Uterus (tissue), 4 donors: ENCODE measurements around the gene ATAD3B. TPM values are rescaled to one million over a fixed set of nuclear protein-coding genes. Genes with fewer than 3 reads are reported as not detected.

ENCODE experiments used
- DNase-seq, 2 donors: peaks; one replicate each; pipeline ENCODE4 v3.0.0-alpha.2; 2019 to 2020
- H3K27ac ChIP-seq, 2 donors: fragments of 200-600 bp; sonication (generic); 1 replicate in 1 of 2; 2 replicates in 1 of 2; pipeline ENCODE4 v1.5.1; 2016 to 2018
- H3K27me3 ChIP-seq, 2 donors: fragments of 200-600 bp; sonication (generic); one replicate each; pipeline ENCODE4 v1.5.1; 2018 to 2019; ENCODE audit warnings: control low read depth in 1 of 2
- H3K36me3 ChIP-seq, 2 donors: fragments of 200-600 bp; sonication (generic); one replicate each; pipeline ENCODE4 v1.5.1; 2019; ENCODE audit warnings: control low read depth in 1 of 2
- H3K4me1 ChIP-seq, 2 donors: fragments of 200-600 bp; sonication (generic); one replicate each; pipeline ENCODE4 v1.5.1; 2018 to 2019; ENCODE audit warnings: control low read depth in 1 of 2
- H3K4me3 ChIP-seq, 2 donors: fragments of 200-600 bp; sonication (generic); 1 replicate in 1 of 2; 2 replicates in 1 of 2; pipeline ENCODE4 v1.5.1; 2018 to 2019; ENCODE audit warnings: mild to moderate bottlenecking in 1 of 2
- H3K9me3 ChIP-seq, 2 donors: fragments of 200-600 bp; sonication (generic); one replicate each; pipeline ENCODE4 v1.5.1; 2019; ENCODE audit warnings: control low read depth in 1 of 2
- POLR2A ChIP-seq, 2 donors: fragments of 450-650 bp; IDR thresholded peaks; one replicate each; pipeline ENCODE4 v1.6.1; 2016; ENCODE audit warnings: antibody characterized with exemption in 2 of 2, mild to moderate bottlenecking in 1 of 2, moderate library complexity in 1 of 2
- intact Hi-C: fragments of 100-400 bp; cut with DNase I; formaldehyde crosslinking; loops from one replicate; pipeline ENCODE4 v1.15.1; 2023; ENCODE audit warnings: low total_unique reads
- total RNA-seq, 4 donors: library from RNA; depleted of rRNA in 3 of 4; stranded (reverse); fragments of >200 nt in 3 of 4; gene quantifications; one replicate each; pipeline versions ENCODE4 v1.1.0 to v1.2.4, GENCODE V29; 2014 to 2023
- TF ChIP-seq, protein P1 (sequence below), 4 experiments: fragments of 200-600 bp in 2 of 4; fragments of 450-650 bp in 2 of 4; sonication (generic) in 2 of 4; IDR thresholded peaks; one replicate each; pipeline ENCODE4 v1.5.1; 2016 to 2019; ENCODE audit warnings: antibody characterized with exemption in 4 of 4, mild to moderate bottlenecking in 2 of 4, moderate library complexity in 1 of 4
- donor health status: DM: yes; HTN: yes; CAD: no.

ATAD3B gene
- total RNA-seq, 4 donors from 2014 or later, result 2.1 to 20.5 (median 17.8) TPM

DNA sequence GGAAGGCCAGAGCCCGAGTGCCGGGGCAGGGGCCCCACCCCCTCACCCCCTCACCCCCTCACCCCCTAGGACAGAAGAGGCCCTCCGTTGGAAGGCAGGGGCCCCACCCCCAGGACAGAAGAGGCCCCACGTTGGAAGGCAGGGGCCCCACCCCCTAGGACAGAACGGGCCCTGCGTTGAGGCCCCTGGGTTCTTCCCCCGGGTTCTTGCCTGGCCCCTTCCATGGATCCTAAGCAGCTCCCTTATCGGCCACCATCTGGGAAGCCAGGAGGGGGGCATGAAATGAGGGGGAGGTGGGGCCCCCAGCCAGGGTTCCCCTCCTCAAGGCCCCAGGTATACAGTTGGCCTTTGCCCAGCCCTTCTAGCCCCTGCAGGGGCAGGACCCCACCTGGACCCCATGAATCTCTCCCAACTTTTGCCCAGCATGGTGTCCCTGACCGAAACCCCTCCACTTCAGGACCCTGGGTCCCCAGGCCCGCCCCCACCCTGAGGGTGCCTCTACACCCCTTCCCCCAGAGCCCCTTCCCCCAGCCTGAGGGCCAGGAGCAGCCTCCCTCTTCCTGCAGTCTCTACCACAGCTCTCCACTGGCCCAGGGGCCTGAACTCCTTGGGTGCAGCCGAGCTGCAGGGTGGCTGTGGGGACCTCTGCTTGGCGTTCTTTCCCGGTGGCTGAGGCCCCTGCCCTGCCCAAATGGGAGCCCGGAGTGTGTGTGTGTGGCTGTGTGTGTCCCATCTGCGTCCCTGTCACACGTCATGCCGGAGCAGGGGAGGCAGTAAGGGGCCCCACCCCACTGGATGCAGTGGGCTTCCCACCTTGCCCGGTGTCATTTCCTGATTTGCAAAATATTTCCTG is 40.3 kb upstream of the ATAD3B start:
- H3K4me3 ChIP-seq, result no peak overlapping the region
- intact Hi-C loops, result no loop called here
- H3K9me3 ChIP-seq, result no peaks in the 10 kb centered on the region
- H3K27ac ChIP-seq, result peak overlapping the region; percentile 95 to 98
- TF ChIP-seq POLR2A (IDR thresholded peaks at IDR 0.05), result no peak
- TF ChIP-seq, protein P1, sequence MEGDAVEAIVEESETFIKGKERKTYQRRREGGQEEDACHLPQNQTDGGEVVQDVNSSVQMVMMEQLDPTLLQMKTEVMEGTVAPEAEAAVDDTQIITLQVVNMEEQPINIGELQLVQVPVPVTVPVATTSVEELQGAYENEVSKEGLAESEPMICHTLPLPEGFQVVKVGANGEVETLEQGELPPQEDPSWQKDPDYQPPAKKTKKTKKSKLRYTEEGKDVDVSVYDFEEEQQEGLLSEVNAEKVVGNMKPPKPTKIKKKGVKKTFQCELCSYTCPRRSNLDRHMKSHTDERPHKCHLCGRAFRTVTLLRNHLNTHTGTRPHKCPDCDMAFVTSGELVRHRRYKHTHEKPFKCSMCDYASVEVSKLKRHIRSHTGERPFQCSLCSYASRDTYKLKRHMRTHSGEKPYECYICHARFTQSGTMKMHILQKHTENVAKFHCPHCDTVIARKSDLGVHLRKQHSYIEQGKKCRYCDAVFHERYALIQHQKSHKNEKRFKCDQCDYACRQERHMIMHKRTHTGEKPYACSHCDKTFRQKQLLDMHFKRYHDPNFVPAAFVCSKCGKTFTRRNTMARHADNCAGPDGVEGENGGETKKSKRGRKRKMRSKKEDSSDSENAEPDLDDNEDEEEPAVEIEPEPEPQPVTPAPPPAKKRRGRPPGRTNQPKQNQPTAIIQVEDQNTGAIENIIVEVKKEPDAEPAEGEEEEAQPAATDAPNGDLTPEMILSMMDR (IDR thresholded peaks at IDR 0.05), result no peak
- no peaks in the 10 kb centered on the region for H3K27me3 ChIP-seq
- peaks cover 9 to 52% of the 10 kb centered on the region in 2 donors for H3K4me1 ChIP-seq
- no peaks in the 10 kb centered on the region for H3K36me3 ChIP-seq
- no peak for DNase-seq

DNA sequence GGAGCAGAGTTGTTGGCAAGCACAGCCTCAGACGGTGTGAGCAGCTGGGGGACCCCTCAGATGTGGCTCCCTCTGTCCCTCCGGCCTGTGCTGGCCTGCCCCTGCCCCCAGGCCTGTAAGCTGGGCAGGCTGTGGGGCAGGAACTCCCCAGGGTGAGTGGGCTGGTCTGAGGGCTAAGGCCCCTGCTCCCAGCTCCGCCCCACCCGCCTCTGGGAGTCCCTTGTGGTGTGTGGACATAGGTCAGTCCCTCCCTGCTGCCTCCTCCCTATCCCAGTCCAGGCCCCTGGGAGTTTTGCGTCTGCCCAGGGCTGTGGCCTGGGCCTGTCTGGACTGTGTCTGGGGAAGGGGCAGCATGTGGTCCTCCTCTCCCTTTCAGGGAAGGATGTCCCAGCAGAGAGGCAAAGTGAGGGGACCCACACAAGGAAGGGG is 39.7 kb upstream of the ATAD3B start:
- Histone ChIP-seq H3K4me3 (no peak overlapping the region), H3K27me3 (no peaks in the 10 kb centered on the region), H3K27ac (peak overlapping the region; percentile 95 to 98), H3K36me3 (no peaks in the 10 kb centered on the region), H3K9me3 (no peaks in the 10 kb centered on the region), H3K4me1 (peaks cover 9 to 58% of the 10 kb centered on the region in 2 donors)
- peak; percentile 60 to 63 for DNase-seq
- intact Hi-C loops, result no loop called here
- TF ChIP-seq POLR2A (IDR thresholded peaks at IDR 0.05), result peak in 1 of 2 donors; percentile 18
- TF ChIP-seq, protein P1 (IDR thresholded peaks at IDR 0.05), result no peak

DNA sequence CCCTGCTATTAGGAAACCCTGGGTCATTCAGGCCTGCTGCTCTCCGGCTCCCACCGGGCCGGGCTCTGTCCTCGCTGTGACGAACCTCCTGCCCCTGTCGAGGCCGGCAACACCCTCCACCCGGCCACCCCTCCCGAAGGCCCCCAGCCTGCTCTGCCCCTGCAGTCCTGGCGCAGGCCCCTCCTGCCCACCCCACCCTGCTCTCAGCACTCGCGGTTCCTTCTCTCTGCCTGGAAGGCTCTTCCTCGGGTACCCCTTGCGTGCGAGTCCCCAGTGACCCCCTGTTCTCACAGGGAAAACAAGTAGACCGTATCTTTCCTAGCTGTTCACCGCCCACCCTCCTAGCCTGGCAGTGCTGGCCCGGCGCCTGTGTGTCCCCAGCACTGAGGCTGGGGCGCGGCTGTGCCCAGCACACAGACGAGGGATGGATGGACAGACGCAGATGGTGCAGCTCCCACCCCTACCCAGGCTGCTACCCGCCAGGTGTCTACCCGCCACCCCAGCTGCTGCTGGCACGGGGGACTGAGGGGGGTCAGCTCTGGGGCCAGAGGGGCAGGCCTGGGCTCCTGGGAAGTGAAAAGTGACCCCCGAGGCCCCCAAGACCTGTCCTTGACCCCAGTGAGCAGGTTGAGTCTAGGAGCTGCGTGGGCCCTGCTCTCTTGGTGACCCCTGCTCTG is 39.2 kb upstream of the ATAD3B start:
- no peak for DNase-seq
- TF ChIP-seq, protein P1 (IDR thresholded peaks at IDR 0.05), result no peak
- no peak for TF ChIP-seq POLR2A (IDR thresholded peaks at IDR 0.05)
- Histone ChIP-seq H3K4me1 (peaks cover 9 to 60% of the 10 kb centered on the region in 2 donors), H3K27ac (peak overlapping the region; percentile 95 to 98), H3K9me3 (no peaks in the 10 kb centered on the region), H3K36me3 (no peaks in the 10 kb centered on the region), H3K27me3 (no peaks in the 10 kb centered on the region), H3K4me3 (no peak overlapping the region)
- intact Hi-C loops, result no loop called here

DNA sequence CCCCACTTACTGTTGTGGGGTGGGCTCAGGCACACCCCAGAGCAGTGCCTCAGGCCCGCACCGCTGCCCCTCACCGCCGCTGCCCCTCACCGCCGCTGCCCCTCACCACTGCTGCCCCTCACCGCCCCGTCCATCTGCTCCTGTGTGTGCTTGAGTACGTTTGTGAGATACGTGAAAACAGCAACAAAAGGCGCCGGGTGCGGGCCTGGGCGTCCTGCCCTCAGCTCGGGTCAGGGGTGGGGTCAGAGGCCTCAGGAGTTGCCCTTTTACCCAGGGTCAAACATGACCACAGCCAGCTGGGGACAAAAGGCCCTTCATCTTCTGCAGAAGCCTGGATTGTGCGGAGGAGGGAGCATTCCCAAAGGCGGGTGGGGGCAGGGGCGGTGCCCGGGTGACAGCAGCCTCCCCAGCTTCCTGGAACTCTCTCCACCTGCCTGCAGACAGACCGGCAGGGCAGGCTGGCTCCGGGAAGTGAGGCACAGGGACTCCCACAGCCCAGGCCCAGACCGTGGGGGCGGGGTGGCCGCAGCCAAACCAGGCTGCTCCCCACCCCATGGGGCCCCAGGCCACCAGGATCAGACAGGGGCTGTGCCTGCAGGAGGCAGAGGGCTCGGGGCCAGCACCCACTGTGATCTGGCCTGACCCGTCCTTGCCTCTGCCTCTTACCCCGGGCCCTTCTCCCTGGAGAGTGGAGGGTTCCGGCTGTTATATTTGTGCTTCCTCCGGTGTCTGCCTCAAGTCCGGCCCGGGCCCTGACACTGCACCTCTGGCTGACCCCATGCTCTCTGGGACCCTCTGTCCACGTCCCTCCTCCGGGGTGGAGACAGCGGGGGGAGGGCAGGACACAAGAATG is 38.4 kb upstream of the ATAD3B start:
- H3K36me3 ChIP-seq, result no peaks in the 10 kb centered on the region

More for the DNA sequence above, 38.4 kb upstream of the ATAD3B start:
- DNase-seq, result peak; percentile 53 to 72
- H3K27me3 ChIP-seq, result no peaks in the 10 kb centered on the region
- H3K27ac ChIP-seq, result peak overlapping the region; percentile 95 to 98
- intact Hi-C loops, result no loop called here
- H3K4me3 ChIP-seq, result no peak overlapping the region
- TF ChIP-seq, protein P1 (IDR thresholded peaks at IDR 0.05), result no peak
- peak in 1 of 2 donors; percentile 36 for TF ChIP-seq POLR2A (IDR thresholded peaks at IDR 0.05)
- no peaks in the 10 kb centered on the region for H3K9me3 ChIP-seq
- peaks cover 9 to 60% of the 10 kb centered on the region in 2 donors for H3K4me1 ChIP-seq
